HUES64 (cell line): Measurements from ENCODE around the gene CMTM4. TPM values are rescaled to one million over a fixed set of nuclear protein-coding genes. Genes with fewer than 3 reads are reported as not detected.

Source experiments
- H3K27ac ChIP-seq: 2 replicates; pipeline ENCODE4 v1.7.0; 2013; ENCODE audit warnings: low read depth, low read length, inconsistent platforms
- H3K27me3 ChIP-seq: 2 replicates; pipeline ENCODE4 v1.6.1; 2013; ENCODE audit warnings: mild to moderate bottlenecking, low read length; ENCODE audit not compliant: insufficient read depth
- H3K36me3 ChIP-seq: 2 replicates; pipeline ENCODE4 v1.6.1; 2013; ENCODE audit warnings: mild to moderate bottlenecking, low read length; ENCODE audit not compliant: insufficient read depth
- H3K4me1 ChIP-seq: 2 replicates; pipeline ENCODE4 v1.6.1; 2013; ENCODE audit warnings: mild to moderate bottlenecking, low read length, moderate library complexity; ENCODE audit not compliant: insufficient read depth
- H3K4me3 ChIP-seq: 2 replicates; pipeline ENCODE4 v1.5.1; 2013; ENCODE audit warnings: mild to moderate bottlenecking, low read length, moderate library complexity
- H3K9ac ChIP-seq: 2 replicates; pipeline ENCODE4 v1.6.1; 2013; ENCODE audit warnings: mild to moderate bottlenecking, low read depth, low read length
- H3K9me3 ChIP-seq: 2 replicates; pipeline ENCODE4 v1.6.1; 2013; ENCODE audit warnings: low read depth, low read length; ENCODE audit not compliant: insufficient read depth
- WGBS: fragments of 150-250, 120-280 bp; methylation state at CpG from one replicate; pipeline ENCODE4 v1.1.7; 2013; ENCODE audit warnings: missing lambda C conversion rate; 5-methylcytosine and 5-hydroxymethylcytosine counted together
- polyA plus RNA-seq, 2 experiments: library from polyadenylated mRNA; stranded (reverse); fragments of 50-300 nt; gene quantifications; one replicate each; pipeline ENCODE4 v1.2.3, GENCODE V29; 2013

CMTM4 gene
- 19.2 TPM for polyA plus RNA-seq (2013, experiment 1 of 2)
- 25.7 TPM for polyA plus RNA-seq (2013, experiment 2 of 2)

GRCh38 chr16:66696669-66697630, at the start of gene CMTM4:
Gene CMTM4 (minus strand): TSS chr16:66696743. CDS start chr16:66696525, 218 bp downstream.
- peak within 1 kb of the TSS; percentile 58; the same call in 1 of the 2 replicates for H3K27ac ChIP-seq
- peaks cover 6% of the 10 kb centered on the region; the same call in 1 of the 2 replicates for H3K27me3 ChIP-seq
- H3K4me1 ChIP-seq, result peaks cover 11% of the 10 kb centered on the region
- no peaks in the 10 kb centered on the region for H3K36me3 ChIP-seq
- H3K9me3 ChIP-seq, result no peaks in the 10 kb centered on the region
- 6% methylated on average over 84 of the region's 84 CpGs for WGBS
- peak within 1 kb of the TSS; percentile 89 for H3K9ac ChIP-seq
- peak within 1 kb of the TSS; percentile 90 for H3K4me3 ChIP-seq

DNA sequence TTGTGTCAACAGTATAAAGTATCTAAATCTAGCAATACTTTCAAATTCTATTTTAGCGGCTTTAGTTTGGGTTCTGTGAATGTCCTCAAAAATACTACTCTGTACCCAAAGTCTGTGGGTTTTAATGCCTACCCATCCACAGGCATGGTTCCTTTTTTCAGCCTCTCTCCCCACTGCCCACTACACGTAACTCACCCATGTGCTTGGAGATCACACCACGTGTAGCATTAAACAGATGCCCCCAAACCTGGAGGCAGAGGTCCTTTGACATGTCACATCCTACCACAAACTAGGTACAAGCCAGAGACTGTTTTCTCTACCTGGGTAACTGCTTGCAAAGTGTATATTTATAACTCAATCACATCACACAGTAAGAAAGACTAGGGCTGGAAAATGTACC, 49.5 kb upstream of the CMTM4 start:
- H3K4me1 ChIP-seq, result peaks cover 18% of the 10 kb centered on the region
- WGBS, result 98% methylated on average over 3 of the region's 3 CpGs
- no peak overlapping the region for H3K27ac ChIP-seq
- H3K36me3 ChIP-seq, result peaks cover 94% of the 10 kb centered on the region
- H3K9ac ChIP-seq, result no peak overlapping the region
- H3K4me3 ChIP-seq, result no peak overlapping the region
- no peaks in the 10 kb centered on the region for H3K9me3 ChIP-seq
- no peaks in the 10 kb centered on the region for H3K27me3 ChIP-seq

- Histone ChIP-seq H3K27me3 (no peaks in the 10 kb centered on the region), H3K4me1 (peaks cover 13% of the 10 kb centered on the region), H3K4me3 (no peak overlapping the region), H3K9ac (no peak overlapping the region), H3K36me3 (peaks cover 97% of the 10 kb centered on the region), H3K27ac (no peak overlapping the region), H3K9me3 (no peaks in the 10 kb centered on the region)
- WGBS, result 95% methylated on average over 10 of the region's 10 CpGs
Observed at GRCh38 chr16:66741950-66742808, 45.6 kb upstream of the CMTM4 start.

GRCh38 chr16:66741169-66741900, 44.8 kb upstream of the CMTM4 start:
- WGBS, result 93% methylated on average over 10 of the region's 10 CpGs
- Histone ChIP-seq H3K9me3 (no peaks in the 10 kb centered on the region), H3K27me3 (no peaks in the 10 kb centered on the region), H3K36me3 (peaks cover 97% of the 10 kb centered on the region), H3K4me3 (no peak overlapping the region), H3K4me1 (peaks cover 13% of the 10 kb centered on the region), H3K9ac (no peak overlapping the region), H3K27ac (peak overlapping the region; percentile 38; the same call in 1 of the 2 replicates)

- Histone ChIP-seq H3K27ac (peak overlapping the region; percentile 40; the same call in 1 of the 2 replicates), H3K4me3 (no peak overlapping the region), H3K36me3 (peaks cover 97% of the 10 kb centered on the region), H3K4me1 (peaks cover 13% of the 10 kb centered on the region), H3K27me3 (no peaks in the 10 kb centered on the region), H3K9me3 (no peaks in the 10 kb centered on the region), H3K9ac (no peak overlapping the region)
- 79% methylated on average over 2 of the region's 2 CpGs for WGBS
Observed at GRCh38 chr16:66740533-66740932, 44.0 kb upstream of the CMTM4 start.

DNA sequence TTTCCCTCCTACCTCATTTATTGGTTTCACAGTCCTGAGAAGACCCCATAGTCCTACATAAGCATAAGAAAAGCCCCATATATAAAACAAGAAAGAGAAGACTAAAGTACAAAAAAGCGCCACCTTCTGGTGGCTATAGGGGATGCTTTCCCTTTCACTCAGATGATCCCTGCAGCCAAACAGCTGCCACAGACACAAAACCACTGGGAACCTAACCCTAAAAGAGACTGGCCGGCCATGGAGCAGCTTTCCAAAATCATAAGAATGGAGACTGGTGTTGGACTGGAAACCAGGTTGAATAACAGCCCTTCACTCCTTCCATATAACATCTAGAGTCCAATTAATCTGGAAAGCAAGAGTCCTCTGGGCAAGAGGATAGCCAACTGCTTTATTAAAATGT, 43.5 kb upstream of the CMTM4 start:
- H3K9me3 ChIP-seq, result no peaks in the 10 kb centered on the region

DNA sequence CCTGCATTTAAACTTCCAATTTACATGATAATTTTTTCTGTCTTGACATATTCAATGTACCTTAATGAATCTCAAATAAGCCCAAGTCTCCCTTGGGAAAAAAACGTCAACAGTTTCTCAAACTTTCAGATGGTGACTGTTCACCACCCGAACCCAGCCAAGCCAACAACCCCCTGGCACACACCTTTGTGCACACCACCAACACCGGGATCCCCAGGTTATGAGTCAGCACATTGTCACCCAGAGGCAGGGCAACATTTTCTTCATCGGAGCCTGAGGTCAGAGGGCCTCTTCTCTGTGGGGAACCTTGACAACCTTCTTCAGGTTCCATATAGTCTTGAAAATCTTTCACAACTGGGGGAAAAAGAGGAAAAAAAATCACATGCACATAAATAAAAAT, 39.3 kb upstream of the CMTM4 start:
- Histone ChIP-seq H3K9ac (no peak overlapping the region), H3K9me3 (no peaks in the 10 kb centered on the region), H3K4me1 (peaks cover 7% of the 10 kb centered on the region), H3K27me3 (no peaks in the 10 kb centered on the region), H3K36me3 (peaks cover 96% of the 10 kb centered on the region), H3K4me3 (no peak overlapping the region), H3K27ac (no peak overlapping the region)
- 95% methylated on average over 4 of the region's 4 CpGs for WGBS

More for the DNA sequence above, 43.5 kb upstream of the CMTM4 start:
- 15% methylated on average over 2 of the region's 2 CpGs for WGBS
- H3K4me1 ChIP-seq, result peaks cover 13% of the 10 kb centered on the region
- H3K27ac ChIP-seq, result peak overlapping the region; percentile 28; the same call in 1 of the 2 replicates
- H3K36me3 ChIP-seq, result peaks cover 96% of the 10 kb centered on the region
- H3K27me3 ChIP-seq, result no peaks in the 10 kb centered on the region
- H3K4me3 ChIP-seq, result no peak overlapping the region
- no peak overlapping the region for H3K9ac ChIP-seq

GRCh38 chr16:66731101-66731500, 34.6 kb upstream of the CMTM4 start:
- Histone ChIP-seq H3K4me3 (no peak overlapping the region), H3K4me1 (peaks cover 24% of the 10 kb centered on the region), H3K9ac (no peak overlapping the region), H3K27ac (no peak overlapping the region), H3K27me3 (no peaks in the 10 kb centered on the region), H3K9me3 (no peaks in the 10 kb centered on the region), H3K36me3 (peaks cover 93% of the 10 kb centered on the region)
- WGBS, result 79% methylated on average over 7 of the region's 7 CpGs

DNA sequence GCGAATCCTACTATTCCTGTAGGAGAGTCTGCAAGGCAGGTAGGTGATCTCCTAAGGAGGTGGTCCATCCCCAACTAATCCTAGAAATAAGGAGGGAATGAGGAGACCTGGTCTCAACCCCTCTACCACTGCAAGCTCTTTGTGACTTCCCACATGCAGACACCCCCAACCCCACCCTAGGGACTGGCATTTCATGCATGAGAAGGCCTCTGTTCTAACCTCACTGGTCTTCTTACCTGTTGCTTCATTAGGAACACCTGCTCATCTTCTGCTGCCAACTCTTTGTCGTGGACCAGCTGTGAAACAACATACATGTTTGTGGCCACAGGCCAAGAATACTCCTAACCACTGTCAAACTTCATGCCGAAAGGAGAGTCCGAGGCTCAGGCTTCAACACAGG, 32.3 kb upstream of the CMTM4 start:
- Histone ChIP-seq H3K4me3 (no peak overlapping the region), H3K36me3 (peaks cover 94% of the 10 kb centered on the region), H3K9ac (no peak overlapping the region; the same call in 1 of the 2 replicates), H3K27me3 (no peaks in the 10 kb centered on the region), H3K9me3 (no peaks in the 10 kb centered on the region), H3K4me1 (peaks cover 24% of the 10 kb centered on the region), H3K27ac (peak overlapping the region; percentile 85; the same call in 1 of the 2 replicates)
- 94% methylated on average over 4 of the region's 4 CpGs for WGBS

DNA sequence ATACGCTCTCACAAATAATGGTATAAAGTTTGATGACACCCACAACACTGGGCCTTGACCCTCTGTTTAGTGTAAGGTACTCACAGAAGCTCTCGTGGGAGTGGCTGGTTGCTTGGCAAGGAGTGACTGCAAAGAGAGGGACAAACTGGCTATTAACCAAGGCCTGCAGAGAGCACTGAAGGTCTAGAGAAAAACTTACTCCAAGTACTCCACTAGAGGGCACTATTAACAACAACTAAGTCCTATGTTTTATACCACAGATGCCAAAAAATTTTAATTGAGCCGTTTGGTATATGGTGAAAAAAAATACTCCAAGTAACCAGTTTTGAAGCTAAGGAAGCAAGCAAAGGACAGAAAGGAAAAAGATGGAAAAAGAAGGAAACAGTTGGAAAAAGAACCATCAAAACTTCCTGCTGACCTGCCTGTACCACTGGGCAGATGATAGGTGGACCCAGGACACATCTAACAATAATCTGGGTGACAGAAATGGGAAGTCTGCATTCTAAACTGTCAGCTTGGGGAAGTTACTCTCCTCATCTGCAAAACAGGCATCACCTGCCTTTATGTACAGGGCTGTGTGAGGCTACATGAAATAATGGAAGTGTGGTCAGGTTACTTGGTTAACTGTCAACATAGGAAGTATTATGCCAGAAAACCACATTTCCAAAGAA, 31.7 kb upstream of the CMTM4 start:
- Histone ChIP-seq H3K9me3 (no peaks in the 10 kb centered on the region), H3K36me3 (peaks cover 94% of the 10 kb centered on the region), H3K27me3 (no peaks in the 10 kb centered on the region), H3K9ac (no peak overlapping the region), H3K4me1 (peaks cover 24% of the 10 kb centered on the region), H3K27ac (peak overlapping the region; percentile 85; the same call in 1 of the 2 replicates), H3K4me3 (no peak overlapping the region)
- 76% methylated on average over 3 of the region's 3 CpGs for WGBS
